H9 (cell line): Measurements from ENCODE around the gene MTA1. TPM values are rescaled to one million over a fixed set of nuclear protein-coding genes. Genes with fewer than 3 reads are reported as not detected.

Experiments used
- DNase-seq: peaks from one replicate; pipeline ENCODE4 v3.0.0-alpha.2; 2017
- H2AFZ ChIP-seq: one replicate; pipeline ENCODE4 v1.6.1; 2013; ENCODE audit warnings: mild to moderate bottlenecking, low read length, control low read depth, moderate library complexity
- H2AK5ac ChIP-seq: 2 replicates; pipeline ENCODE4 v1.6.1; 2013; ENCODE audit warnings: low read length, control low read depth, mixed read lengths; ENCODE audit not compliant: insufficient read length
- H2BK120ac ChIP-seq: one replicate; pipeline ENCODE4 v1.6.1; 2013; ENCODE audit warnings: low read depth, mild to moderate bottlenecking, low read length, control low read depth, inconsistent platforms; ENCODE audit not compliant: poor library complexity, severe bottlenecking
- H2BK12ac ChIP-seq: 2 replicates; pipeline ENCODE4 v1.6.1; 2013; ENCODE audit warnings: low read length, control low read depth, mixed read lengths, low read depth; ENCODE audit not compliant: insufficient read length
- H2BK15ac ChIP-seq: 2 replicates; pipeline ENCODE4 v1.6.1; 2013; ENCODE audit warnings: low read depth, low read length, control low read depth
- H2BK20ac ChIP-seq: one replicate; pipeline ENCODE4 v1.6.1; 2013; ENCODE audit warnings: low read depth, mild to moderate bottlenecking, low read length, control low read depth, inconsistent platforms; ENCODE audit not compliant: poor library complexity, severe bottlenecking
- H2BK5ac ChIP-seq: 2 replicates; pipeline ENCODE4 v1.6.1; 2013; ENCODE audit warnings: low read length, control low read depth, mixed read lengths; ENCODE audit not compliant: insufficient read length
- H3K14ac ChIP-seq: 2 replicates; pipeline ENCODE4 v1.6.1; 2013; ENCODE audit warnings: low read length, control low read depth; ENCODE audit not compliant: insufficient read depth
- H3K18ac ChIP-seq: 2 replicates; pipeline ENCODE4 v1.6.1; 2013; ENCODE audit warnings: low read depth, mild to moderate bottlenecking, mixed read lengths, low read length, control low read depth; ENCODE audit not compliant: insufficient read length
- H3K23ac ChIP-seq: 2 replicates; pipeline ENCODE4 v1.6.1; 2013; ENCODE audit warnings: low read length, control low read depth, mixed read lengths, low read depth; ENCODE audit not compliant: insufficient read length
- H3K23me2 ChIP-seq: 2 replicates; pipeline ENCODE4 v1.6.1; 2013; ENCODE audit warnings: low read depth, mild to moderate bottlenecking, mixed read lengths, low read length, control low read depth; ENCODE audit not compliant: insufficient read length, poor library complexity, severe bottlenecking
- H3K27ac ChIP-seq: 2 replicates; pipeline ENCODE4 v1.5.1; 2013; ENCODE audit warnings: low read length, control low read depth, mixed read lengths, low read depth; ENCODE audit not compliant: insufficient read length
- H3K27me3 ChIP-seq: 2 replicates; pipeline ENCODE4 v1.6.1; 2013; ENCODE audit warnings: low read length, control low read depth, inconsistent platforms; ENCODE audit not compliant: insufficient read depth
- H3K4ac ChIP-seq: 2 replicates; pipeline ENCODE4 v1.6.1; 2013; ENCODE audit warnings: low read depth, mild to moderate bottlenecking, control low read depth, inconsistent platforms, low read length, moderate library complexity
- H3K4me1 ChIP-seq: 2 replicates; pipeline ENCODE4 v1.6.1; 2013; ENCODE audit warnings: low read length, control low read depth, inconsistent platforms; ENCODE audit not compliant: insufficient read depth
- H3K4me2 ChIP-seq: 2 replicates; pipeline ENCODE4 v1.6.1; 2013; ENCODE audit warnings: low read length, control low read depth, mixed read lengths; ENCODE audit not compliant: insufficient read length, insufficient read depth
- H3K56ac ChIP-seq: 2 replicates; pipeline ENCODE4 v1.6.1; 2013; ENCODE audit warnings: low read depth, mild to moderate bottlenecking, mixed read lengths, low read length, control low read depth; ENCODE audit not compliant: insufficient read length
- H3K79me1 ChIP-seq: 2 replicates; pipeline ENCODE4 v1.6.1; 2013; ENCODE audit warnings: low read depth, mild to moderate bottlenecking, moderate library complexity, low read length, control low read depth, inconsistent platforms; ENCODE audit not compliant: insufficient read depth, poor library complexity, severe bottlenecking
- H3K79me2 ChIP-seq: 2 replicates; pipeline ENCODE4 v1.6.1; 2013; ENCODE audit warnings: low read length, control low read depth, inconsistent platforms; ENCODE audit not compliant: insufficient read depth
- H3K9ac ChIP-seq: 2 replicates; pipeline ENCODE4 v1.6.1; 2013; ENCODE audit warnings: low read length, control low read depth, mixed read lengths; ENCODE audit not compliant: insufficient read length; ENCODE audit errors: extremely low read depth
- H3K9me3 ChIP-seq: one replicate; pipeline ENCODE4 v1.6.1; 2013; ENCODE audit warnings: low read depth, low read length, inconsistent platforms; ENCODE audit not compliant: control insufficient read depth
- H3T11ph ChIP-seq: one replicate; pipeline ENCODE4 v1.6.1; 2013; ENCODE audit warnings: mild to moderate bottlenecking, low read length, control low read depth, inconsistent platforms
- H4K20me1 ChIP-seq: one replicate; pipeline ENCODE4 v1.6.1; 2013; ENCODE audit not compliant: control insufficient read depth, insufficient read length, insufficient read depth
- H4K5ac ChIP-seq: 2 replicates; pipeline ENCODE4 v1.6.1; 2013; ENCODE audit warnings: low read depth, mild to moderate bottlenecking, mixed read lengths, low read length, control low read depth; ENCODE audit not compliant: insufficient read length
- H4K8ac ChIP-seq: replicated peaks from 2 replicates; pipeline ENCODE4 v1.6.1; 2013; ENCODE audit warnings: low read length, control low read depth, mixed read lengths, low read depth; ENCODE audit not compliant: insufficient read length
- H4K91ac ChIP-seq: 2 replicates; pipeline ENCODE4 v1.6.1; 2013; ENCODE audit warnings: low read depth, mild to moderate bottlenecking, moderate library complexity, mixed read lengths, low read length, control low read depth; ENCODE audit not compliant: insufficient read length
- H3K27ac Mint-ChIP-seq, 3 experiments: 2 replicates in 2 of 3; 3 replicates in 1 of 3; pipeline ENCODE4 v1.8.0; 2020 to 2021; ENCODE audit warnings: mixed read lengths in 3 of 3, mild to moderate bottlenecking in 1 of 3, moderate library complexity in 1 of 3
- H3K27me3 Mint-ChIP-seq: 2 replicates; pipeline ENCODE4 v1.8.0; 2021; ENCODE audit warnings: low read depth, mild to moderate bottlenecking, moderate library complexity, mixed read lengths
- H3K36me3 Mint-ChIP-seq, 3 experiments: 2 replicates in 2 of 3; 3 replicates in 1 of 3; pipeline ENCODE4 v1.8.0; 2020 to 2021; ENCODE audit warnings: low read depth in 3 of 3, mixed read lengths in 3 of 3; ENCODE audit not compliant: insufficient read depth in 1 of 3
- H3K4me1 Mint-ChIP-seq, 2 experiments: 2 replicates each; pipeline ENCODE4 v1.8.0; 2020; ENCODE audit warnings: mixed read lengths in 2 of 2
- H3K4me3 Mint-ChIP-seq, 2 experiments: 2 replicates in 1 of 2; 3 replicates in 1 of 2; pipeline ENCODE4 v1.8.0; 2020 to 2021; ENCODE audit warnings: mild to moderate bottlenecking in 2 of 2, mixed read lengths in 2 of 2, moderate library complexity in 1 of 2
- H3K9me3 Mint-ChIP-seq, 2 experiments: 2 replicates in 1 of 2; 3 replicates in 1 of 2; pipeline ENCODE4 v1.8.0; 2020; ENCODE audit warnings: mild to moderate bottlenecking in 2 of 2, mixed read lengths in 2 of 2, moderate library complexity in 1 of 2
- CTCF ChIP-seq: fragments of 200-600 bp; sonication (generic); conservative IDR thresholded peaks from 3 replicates; pipeline ENCODE4 v1.8.0; 2021; ENCODE audit warnings: antibody characterized with exemption, mild to moderate bottlenecking
- WGBS: extraction: QIAGEN DNeasy Blood & Tissue Kit; methylation state at CpG from one replicate; pipeline ENCODE4 v1.1.7; 2013; ENCODE audit warnings: missing lambda C conversion rate, low lambda C conversion rate, mixed read lengths; ENCODE audit not compliant: insufficient read length; ENCODE audit errors: extremely low coverage; 5-methylcytosine and 5-hydroxymethylcytosine counted together
- total RNA-seq: library from RNA; stranded (reverse); gene quantifications from 2 replicates; pipeline ENCODE4 v1.2.1, GENCODE V29; 2021

Gene MTA1
- total RNA-seq, 1 experiment from 2014 or later: 230 TPM

GRCh38 chr14:105477660-105478397, 58.2 kb downstream of the MTA1 start:
- peaks cover 11 to 36% of the 10 kb centered on the region in 2 experiments for H3K4me1 Mint-ChIP-seq
- peaks cover 69% of the 10 kb centered on the region for H3K27me3 Mint-ChIP-seq
- no peak overlapping the region for H3K4ac ChIP-seq
- H4K5ac ChIP-seq: no peak overlapping the region
- H2BK12ac ChIP-seq: no peak overlapping the region
- no peak for DNase-seq
- H3K56ac ChIP-seq: no peak overlapping the region
- no peak for TF ChIP-seq CTCF
- no peak overlapping the region for H3K4me3 Mint-ChIP-seq
- no peaks in the 10 kb centered on the region for H3K36me3 Mint-ChIP-seq
- H3K27ac Mint-ChIP-seq: no peak overlapping the region
- no peak overlapping the region for H2AK5ac ChIP-seq
- no peak overlapping the region for H3K14ac ChIP-seq
- H3K27ac ChIP-seq: no peak overlapping the region
- no CpG with 5 or more reads among the region's 56 CpGs for WGBS
- H3K79me1 ChIP-seq: no peaks in the 10 kb centered on the region
- H3K9me3 Mint-ChIP-seq: peaks cover 0 to 3% of the 10 kb centered on the region in 2 experiments; a peak in 1 of 5 replicates
- H3K4me1 ChIP-seq: no peaks in the 10 kb centered on the region; the same call in 1 of the 2 replicates
- H3K23me2 ChIP-seq: peaks cover 12% of the 10 kb centered on the region
- no peak overlapping the region for H3T11ph ChIP-seq
- H2AFZ ChIP-seq: no peak overlapping the region
- H2BK15ac ChIP-seq: no peak overlapping the region
- no peak overlapping the region for H3K4me2 ChIP-seq
- no peak overlapping the region for H3K23ac ChIP-seq
- H4K91ac ChIP-seq: no peak overlapping the region
- H2BK120ac ChIP-seq: no peak overlapping the region
- no peak overlapping the region for H4K8ac ChIP-seq
- no peaks in the 10 kb centered on the region for H4K20me1 ChIP-seq
- H3K9ac ChIP-seq: no peak overlapping the region
- H3K79me2 ChIP-seq: no peaks in the 10 kb centered on the region
- no peak overlapping the region for H2BK20ac ChIP-seq
- no peak overlapping the region for H2BK5ac ChIP-seq
- no peaks in the 10 kb centered on the region for H3K9me3 ChIP-seq
- H3K27me3 ChIP-seq: peaks cover 36% of the 10 kb centered on the region
- H3K18ac ChIP-seq: no peak overlapping the region
